ENCODE measurements around the gene ATAD5. TPM values are rescaled to one million over a fixed set of nuclear protein-coding genes. Genes with fewer than 3 reads are reported as not detected.
A peak's percentile ranks its signal among the peaks of the same experiment; 100 is the strongest.
"Not testable (repeated sequence)": the region's sequence is repeated elsewhere in the genome, so short reads cannot be mapped to it uniquely, and the experiment has no call there.

ATAD5 gene
- total RNA-seq, 1 donor from 2014 or later = 1.5 TPM

DNA sequence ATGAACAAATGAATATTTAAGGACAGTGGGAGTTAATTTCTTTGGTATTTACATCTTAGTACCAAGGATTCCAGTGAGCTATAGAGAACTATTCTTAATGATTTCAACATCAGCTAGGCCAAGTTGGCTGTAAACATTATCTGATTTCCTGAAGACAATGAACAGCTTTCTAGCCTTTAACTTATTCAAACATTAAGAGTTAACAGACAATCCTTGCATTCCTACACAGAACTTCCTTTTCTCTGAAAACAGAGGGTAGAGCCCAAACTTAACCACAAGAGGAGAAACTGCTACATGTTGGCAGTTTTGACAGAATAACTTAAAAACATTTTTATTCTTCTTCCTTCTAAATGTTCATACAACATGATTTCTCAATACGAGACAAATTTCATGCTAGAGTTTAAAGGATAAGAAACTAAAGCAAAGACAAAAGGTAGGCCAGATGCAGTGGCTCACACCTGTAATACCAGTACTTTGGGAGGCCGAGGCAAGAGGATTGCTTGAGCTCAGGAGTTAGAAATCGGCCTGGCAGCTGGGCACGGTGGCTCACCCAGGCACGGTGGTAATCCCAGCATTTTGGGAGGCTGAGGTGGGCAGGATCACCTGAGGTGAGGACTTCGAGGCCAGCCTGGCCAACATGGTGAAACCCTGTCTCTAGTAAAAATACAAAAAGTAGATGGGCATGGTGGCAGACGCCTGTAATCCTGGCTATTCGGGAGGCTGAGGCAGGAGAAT, 11.6 kb upstream of the ATAD5 start:
- intact Hi-C loops (cut with DNase I) = no loop called here
- ATAC-seq (no peak), DNase-seq (ENCODE audit: low spot score) (no peak)

DNA sequence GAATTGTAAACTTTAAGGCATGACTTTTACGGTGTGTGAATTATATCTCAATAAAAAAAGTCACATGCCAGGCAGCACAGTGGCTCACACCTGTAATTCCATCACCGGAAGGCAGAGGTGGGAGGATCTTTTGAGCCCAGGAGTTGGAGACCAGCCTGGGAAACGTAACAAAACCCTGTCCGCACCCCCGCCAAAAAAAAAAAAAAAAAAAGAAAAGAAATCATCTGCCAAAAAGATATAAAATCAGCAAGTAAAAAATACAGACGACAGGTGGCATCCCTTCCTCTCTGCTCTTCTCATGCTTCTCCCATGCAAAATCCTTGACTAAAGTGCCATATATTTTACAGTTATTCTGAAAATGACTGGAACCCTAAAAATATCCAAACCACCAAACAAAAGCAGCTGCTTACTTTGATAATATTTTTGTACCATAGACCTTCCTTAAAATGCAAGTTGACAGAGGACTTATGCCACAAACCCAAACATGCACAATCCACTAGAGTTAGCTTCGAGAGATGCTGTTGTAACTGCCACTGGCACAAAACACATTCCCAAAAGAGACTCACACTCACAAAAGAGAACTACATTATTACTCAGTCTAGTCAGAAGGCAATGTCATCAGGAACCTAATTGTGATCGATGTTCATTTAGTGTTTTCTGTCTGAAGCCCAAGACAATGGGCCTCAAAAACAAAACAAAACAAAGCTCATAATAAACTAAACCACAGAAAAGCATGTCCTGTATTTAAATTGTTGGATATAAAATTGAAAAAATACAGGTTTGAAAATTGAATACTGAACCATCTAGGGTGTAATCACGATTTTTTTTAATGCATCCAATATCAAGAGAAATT, 9.7 kb upstream of the ATAD5 start:
- DNase-seq (ENCODE audit: low spot score) (no peak), ATAC-seq (no peak)
- intact Hi-C loops (cut with DNase I) = no loop called here

DNA sequence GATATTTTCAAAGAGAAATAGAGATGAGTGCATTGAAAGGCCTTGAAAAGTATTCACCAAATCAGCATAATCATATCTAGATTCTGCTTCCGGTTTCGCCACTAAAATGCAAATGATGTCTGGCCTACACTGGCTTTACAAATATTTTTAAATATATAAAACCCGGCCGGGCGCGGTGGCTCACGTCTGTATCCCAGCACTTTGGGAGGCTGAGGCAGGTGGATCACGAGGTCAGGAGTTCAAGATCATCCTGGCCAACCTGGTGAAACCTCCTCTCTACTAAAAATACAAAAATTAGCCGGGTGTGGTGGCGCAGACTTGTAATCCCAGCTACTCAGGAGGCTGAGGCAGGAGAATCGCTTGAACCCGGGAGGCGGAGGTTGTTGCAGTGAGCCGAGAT, 8.8 kb upstream of the ATAD5 start:
- ATAC-seq; DNase-seq (ENCODE audit: low spot score); intact Hi-C loops (cut with DNase I): not testable (repeated sequence)

DNA sequence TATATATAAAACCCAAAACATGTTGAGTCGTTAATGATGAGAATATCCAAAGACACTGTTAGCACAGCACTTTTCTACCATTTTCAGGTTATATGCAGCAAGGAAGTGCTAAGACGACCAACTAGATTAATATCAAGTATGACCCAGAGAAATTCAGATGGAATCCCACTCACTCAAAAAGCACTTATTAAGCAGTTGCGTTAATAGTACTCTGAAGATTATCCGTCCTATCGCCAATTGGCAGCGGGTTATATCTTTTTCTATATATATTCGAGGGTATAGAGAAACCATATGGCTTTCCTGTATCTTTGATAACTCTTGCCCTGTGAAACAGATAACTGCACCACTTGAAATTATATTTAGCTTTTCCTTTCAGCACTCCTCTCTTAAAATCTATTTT, 8.3 kb upstream of the ATAD5 start:
- ATAC-seq = no peak
- DNase-seq (ENCODE audit: low spot score) = no peak
- intact Hi-C loops (cut with DNase I) = no loop called here

DNA sequence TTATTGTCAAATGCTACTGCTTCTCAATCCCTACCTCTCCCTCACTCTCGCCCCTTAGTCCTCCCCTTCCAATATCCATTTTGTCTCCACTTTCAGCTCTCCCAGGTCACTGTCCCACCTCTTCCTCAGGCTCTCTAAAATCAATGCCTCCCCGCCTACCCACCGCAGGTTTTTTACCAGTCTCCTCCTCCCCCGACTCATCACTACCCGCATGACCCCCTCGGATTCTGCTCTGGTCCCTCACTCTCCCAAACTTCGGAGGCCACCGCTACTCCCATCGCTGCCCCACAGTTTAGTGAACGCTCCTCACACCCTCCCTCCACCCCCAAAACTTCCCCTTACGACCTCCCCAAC, 7.8 kb upstream of the ATAD5 start:
- ATAC-seq (peak; percentile 29), DNase-seq (ENCODE audit: low spot score) (no peak)
- intact Hi-C loops (cut with DNase I) = no loop called here

DNA sequence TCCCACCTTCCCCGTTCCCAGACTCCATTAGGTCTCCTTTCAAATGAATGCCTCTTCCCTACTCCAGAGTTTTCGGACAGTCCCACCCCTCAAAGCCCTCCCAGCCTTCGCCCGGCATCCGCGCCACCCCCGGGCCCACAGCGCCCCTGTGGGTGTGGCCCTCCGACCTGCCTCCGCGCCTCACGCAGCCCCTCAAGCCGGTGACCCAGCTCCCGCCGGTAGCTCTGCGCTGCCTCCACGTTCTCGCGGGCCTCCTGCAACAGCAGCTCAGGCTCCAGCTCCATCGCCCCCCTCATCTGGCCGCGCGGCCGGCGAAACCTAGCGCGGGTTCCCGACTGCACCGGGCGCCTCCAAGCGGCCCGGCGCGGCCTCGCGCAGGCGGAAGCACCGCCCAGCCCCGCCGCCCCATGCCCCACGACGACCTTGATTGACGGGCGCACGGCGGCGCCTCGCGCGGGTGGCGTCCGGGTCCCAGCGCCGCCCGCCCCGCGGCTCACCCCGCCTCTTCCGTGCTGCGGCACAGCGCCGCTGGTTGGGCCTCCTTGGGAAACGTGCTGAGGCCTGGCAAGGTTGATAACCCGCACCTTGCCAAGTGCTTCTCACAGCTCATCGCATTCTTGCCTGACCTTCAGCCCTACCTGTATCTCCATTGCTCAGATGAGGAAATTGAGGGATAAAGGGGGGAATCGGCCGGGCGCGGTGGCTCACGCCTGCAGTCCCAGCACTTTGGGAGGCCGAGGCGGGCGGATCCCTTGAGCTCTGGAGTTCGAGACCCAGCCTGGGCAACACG, 7.2 kb upstream of the ATAD5 start, which contains the start of gene CRLF3:
Gene CRLF3, minus strand, starts transcription at position 337 of the 790 bp plus-strand sequence. Its CDS starts 41 bp downstream, at position 296.
- DNase-seq (ENCODE audit: low spot score) (peak; percentile 92), ATAC-seq (peak; percentile 97)
- intact Hi-C loops (cut with DNase I) = no loop called here

DNA sequence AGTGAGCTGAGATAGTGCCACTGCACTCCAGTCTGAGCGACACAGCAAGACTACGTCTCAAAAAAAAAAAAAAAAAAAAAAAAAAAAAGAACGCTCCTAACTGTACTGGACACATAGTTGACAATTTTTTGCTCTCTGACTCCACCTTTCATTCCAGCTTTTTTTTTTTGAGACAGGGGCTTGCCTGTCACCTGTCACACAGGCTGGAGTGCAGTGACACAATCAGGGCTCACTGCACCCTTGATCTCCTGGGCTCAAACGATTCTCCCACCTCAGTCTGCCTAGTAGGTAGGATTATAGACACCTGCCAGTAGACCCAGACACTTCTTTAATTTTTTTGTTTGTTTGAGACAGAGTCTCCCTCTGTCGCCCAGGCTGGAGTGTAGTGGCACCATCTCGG, 4.7 kb upstream of the ATAD5 start:
- intact Hi-C loops (cut with DNase I) = no loop called here
- DNase-seq (ENCODE audit: low spot score) = no peak
- ATAC-seq = no peak

DNA sequence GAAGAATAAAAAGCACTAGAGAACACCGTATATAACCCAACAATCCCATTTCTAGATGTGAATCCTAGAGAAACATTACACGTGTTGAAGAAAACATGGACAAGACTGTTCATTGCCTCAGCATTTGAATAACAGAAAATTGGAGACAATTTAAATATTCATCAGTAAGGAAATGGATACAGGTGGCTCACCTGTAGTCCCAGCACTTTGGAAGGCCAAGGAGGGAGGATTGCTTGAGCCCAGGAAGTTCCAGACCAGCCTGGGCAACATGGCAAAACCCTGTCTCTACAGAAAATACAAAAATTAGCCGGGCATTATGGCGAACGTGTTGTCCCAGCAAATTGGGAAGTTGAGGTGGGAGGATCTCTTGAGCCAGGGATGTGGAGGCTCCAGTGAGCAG, 2.7 kb upstream of the ATAD5 start:
- no peak for ATAC-seq
- intact Hi-C loops (cut with DNase I) = no loop called here

DNA sequence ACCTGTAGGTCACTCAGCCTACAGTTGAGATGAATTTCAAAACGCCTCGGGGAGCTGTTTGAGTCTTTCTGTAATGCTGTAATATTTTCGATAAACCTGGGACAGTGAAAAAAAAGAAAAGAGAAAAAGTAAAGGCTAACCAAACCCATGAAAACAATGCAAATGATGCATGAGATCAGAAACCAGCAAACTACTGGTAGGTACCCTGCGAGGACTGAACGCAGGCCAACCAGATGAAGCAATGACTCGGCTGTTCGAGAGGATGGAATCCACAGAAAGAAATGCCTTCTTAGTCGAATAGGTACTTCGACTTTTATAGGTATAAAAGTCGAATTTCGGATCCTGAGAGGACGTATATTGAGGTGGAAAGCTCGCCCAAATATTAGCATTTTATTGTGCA, 509 bp upstream of the ATAD5 start:
- DNase-seq (ENCODE audit: low spot score) (no peak), ATAC-seq (peak; percentile 54)
- intact Hi-C loops (cut with DNase I) = no loop called here

More for the DNA sequence above, 2.7 kb upstream of the ATAD5 start:
- DNase-seq (ENCODE audit: low spot score) = no peak

DNA sequence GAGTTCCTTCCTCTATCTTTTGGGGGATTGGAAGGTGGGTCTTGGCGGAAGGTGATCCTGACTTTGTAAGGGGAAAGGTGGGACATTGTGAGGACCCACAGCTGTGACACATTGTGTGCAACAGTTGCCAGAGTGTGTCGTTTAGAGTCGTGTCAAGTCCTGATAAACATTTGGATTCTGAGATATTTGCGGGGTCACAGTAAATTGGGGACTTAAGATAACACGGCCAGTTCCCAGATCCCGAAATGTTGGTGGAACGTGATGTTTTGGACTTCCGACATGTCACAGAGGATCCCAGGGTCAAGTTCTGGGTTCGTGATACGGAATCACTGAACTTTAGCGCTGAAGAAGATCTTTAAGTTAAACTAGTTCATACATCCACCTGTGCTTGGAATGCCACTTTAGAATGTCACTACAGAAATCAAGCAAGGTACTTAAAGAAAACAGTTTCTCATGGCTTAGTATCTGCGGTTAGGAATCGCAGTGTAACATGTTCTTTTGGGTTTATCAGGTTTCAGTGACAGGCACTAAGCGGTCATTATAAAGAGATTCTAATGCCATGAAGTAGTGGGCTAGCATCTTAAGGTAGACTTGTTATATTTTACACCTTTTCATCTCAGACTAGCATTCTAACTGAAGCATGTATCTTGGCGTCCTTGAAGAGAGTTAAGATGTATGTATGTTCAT, 815 bp downstream of the ATAD5 start:
- ATAC-seq = no peak
- no peak for DNase-seq (ENCODE audit: low spot score)
- intact Hi-C loops (cut with DNase I) = no loop called here

DNA sequence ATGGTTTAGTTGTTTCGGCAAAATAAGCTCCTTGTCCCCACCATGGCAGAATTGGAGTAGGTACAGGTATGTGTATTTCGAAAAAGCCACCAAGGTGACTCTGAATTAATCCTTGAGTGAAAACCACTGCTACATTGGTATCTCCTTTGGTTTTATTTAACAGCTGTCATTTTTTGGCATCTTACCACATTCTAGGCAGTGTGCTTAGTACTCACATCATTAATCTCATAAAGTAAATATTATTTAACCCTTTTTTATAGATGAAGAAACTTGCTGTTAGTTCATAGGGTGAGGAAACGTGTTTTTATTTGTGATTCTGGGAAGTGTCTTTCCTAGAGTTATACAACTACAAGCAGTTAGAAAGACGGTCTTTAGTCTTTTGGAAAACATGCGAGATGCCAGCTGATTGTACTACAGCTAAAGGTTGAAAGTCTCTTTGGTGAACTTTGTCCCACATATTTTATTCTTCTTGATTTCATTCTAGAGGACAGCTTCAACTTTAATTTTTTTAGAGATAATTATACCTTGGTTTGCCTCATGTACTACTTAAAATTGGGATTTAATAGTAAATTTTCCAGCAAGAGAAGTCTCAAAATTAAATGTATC, 6.5 kb downstream of the ATAD5 start:
- intact Hi-C loops (cut with DNase I) = no loop called here
- ATAC-seq = no peak
- DNase-seq (ENCODE audit: low spot score) = no peak

DNA sequence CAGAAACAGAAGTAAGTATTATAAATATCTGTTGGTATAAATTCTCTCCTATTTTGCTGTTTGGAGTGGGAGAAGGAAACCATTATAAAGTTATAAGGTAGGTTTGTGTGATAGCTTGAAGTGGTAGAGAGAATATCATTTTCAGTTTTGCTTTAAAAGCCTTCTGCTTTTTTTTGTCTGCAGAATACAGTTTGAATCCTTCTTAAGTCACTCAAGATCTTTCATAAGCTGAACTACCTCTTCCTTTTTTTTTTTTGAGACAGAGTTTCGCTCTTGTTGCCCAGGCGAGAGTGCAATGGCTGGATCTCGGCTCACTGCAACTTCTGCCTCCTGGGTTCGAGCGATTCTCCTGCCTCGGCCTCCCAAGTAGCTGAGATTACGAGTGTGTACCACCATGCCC, 9.0 kb downstream of the ATAD5 start:
- DNase-seq (ENCODE audit: low spot score) (no peak), ATAC-seq (no peak)
- intact Hi-C loops (cut with DNase I) = no loop called here

DNA sequence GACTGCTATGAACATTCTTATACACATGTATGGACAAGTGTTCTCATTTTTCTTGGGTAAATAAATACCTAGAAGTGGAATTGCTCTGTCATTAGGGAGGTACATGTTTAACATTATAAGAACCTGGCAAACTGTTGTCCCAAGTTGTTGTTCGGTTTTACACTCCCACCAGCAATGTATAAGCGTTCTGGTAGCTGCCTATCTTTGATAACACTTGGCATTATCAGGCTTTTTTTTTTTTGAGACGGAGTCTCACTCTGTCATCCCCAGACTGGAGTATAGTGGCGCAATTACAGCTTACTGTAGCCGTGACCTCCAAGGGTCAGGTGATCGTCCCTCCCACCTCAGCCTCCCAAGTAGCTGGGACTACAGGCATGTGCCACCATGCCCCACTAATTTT, 16.3 kb downstream of the ATAD5 start:
- intact Hi-C loops (cut with DNase I) = no loop called here
- DNase-seq (ENCODE audit: low spot score) (no peak), ATAC-seq (no peak)

DNA sequence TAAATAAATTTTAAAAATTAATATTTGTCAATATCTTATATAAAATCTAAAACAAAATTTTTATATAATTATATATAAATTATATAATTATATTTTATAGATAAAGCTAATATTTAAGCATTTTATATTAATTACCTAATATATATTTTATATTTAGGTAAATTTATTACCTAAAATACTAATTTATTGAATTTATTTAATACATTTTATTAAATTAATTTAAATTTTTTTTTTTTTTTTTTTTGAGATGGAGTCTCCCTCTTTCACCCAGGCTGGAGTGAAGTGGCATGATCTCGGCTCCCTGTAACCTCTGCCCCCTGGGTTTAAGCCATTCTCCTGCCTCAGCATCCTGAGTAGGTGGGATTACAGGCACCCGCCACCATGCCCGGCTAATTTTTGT, 22.4 kb downstream of the ATAD5 start:
- ATAC-seq = no peak
- intact Hi-C loops (cut with DNase I) = no loop called here
- DNase-seq (ENCODE audit: low spot score) = no peak

DNA sequence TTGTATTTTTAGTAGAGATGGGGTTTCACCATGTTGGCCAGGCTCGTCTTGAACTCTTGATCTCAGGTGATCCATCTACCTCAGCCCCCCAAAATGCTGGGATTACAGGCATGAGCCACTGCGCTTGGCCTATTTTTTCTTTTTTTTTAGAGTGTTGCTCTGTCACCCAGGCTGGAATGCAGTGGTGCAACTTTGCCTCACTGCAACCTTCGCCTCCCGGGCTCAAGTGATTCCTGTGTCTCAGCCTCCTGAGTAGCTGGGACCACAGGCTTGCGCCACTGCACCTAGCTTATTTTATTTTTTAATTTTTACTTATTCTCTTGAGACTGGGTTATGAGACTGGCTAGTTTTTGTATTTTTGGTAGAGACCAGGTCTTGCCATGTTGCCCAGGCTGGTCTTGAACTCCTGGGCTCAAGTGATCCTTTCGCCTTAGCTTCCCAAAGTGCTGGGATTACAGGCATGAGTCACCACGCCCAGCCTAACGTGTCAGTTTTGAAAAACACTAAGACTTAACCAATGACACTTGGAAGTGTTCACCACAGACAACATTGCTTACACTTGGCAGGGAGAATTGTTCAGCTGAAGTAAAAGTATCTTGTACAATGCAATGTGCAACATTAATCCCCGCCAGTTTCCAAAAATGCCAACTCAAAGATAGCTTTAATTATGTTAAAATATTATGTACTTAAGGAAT, 26.9 kb downstream of the ATAD5 start:
- no peak for ATAC-seq
- intact Hi-C loops (cut with DNase I) = no loop called here
- no peak for DNase-seq (ENCODE audit: low spot score)

DNA sequence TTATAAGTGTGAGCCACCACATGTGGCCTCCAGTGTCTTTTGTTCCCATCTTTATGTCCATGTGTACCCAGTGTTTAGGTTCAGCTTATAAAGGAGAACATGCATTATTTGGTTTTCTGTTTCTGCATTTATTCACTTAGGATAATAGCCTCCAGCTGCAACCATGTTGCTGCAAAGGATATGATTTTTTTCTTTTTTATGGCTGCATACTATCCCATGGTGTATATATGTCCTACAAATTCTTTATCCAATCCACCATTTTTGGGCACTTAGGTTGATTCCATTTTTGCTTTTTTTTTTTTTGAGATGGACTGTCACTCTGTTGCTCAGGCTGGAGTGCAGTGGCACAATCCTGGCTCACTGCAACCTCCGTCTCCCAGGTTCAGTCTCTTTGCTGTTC, 32.9 kb downstream of the ATAD5 start:
- intact Hi-C loops (cut with DNase I) = no loop called here
- DNase-seq (ENCODE audit: low spot score) (no peak), ATAC-seq (no peak)

DNA sequence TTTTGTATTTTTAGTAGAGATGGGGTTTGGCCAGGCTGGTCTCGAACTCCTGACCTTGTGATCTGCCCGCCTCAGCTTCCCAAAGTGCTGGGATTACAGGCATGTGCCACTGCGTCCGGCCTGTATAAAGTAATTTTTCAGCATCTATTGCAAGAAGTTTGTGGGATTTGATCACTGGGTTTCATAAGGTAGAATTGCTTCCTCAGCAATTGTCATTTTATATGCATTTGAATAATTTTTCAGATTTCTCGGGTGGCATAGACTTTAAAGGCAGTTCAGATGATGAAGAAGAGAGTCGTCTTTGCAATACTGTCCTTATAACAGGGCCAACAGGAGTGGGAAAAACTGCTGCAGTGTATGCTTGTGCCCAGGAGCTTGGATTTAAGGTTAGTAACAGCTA, 37.2 kb downstream of the ATAD5 start:
- ATAC-seq (no peak), DNase-seq (ENCODE audit: low spot score) (no peak)
- intact Hi-C loops (cut with DNase I) = no loop called here

DNA sequence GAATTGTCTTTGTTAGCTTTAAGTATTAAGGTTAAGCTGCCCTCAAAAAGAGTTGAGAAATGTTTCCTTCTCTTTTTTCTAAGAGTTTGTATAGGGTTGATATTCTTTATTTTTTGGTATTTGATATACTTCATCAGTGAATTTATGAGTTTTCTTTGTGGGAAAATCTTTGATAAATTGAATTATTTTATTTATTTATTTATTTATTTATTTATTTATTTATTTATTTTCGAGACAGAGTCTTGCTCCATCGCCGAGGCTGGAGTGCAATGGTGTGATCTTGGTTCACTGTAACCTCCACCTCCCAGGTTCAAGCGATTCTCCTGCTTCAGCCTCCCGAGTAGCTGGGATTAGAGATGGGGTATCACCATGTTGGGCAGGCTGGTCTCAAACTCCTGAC, 54.4 kb downstream of the ATAD5 start:
- ATAC-seq = no peak
- DNase-seq (ENCODE audit: low spot score) = peak; percentile 18
- intact Hi-C loops (cut with DNase I) = no loop called here
